OCI-LY3 (cell line): Measurements from ENCODE around the gene PARVA.
A peak's percentile ranks its signal among the peaks of the same experiment; 100 is the strongest.

Experiments
- H2AFZ ChIP-seq: fragments of 200-600, 300-600 bp; shearing (Covaris generic); 2 replicates; pipeline ENCODE4 v1.6.0; 2014; ENCODE audit warnings: antibody characterized with exemption, low read depth, low read length
- H3K27ac ChIP-seq: fragments of 200-600, 300-600 bp; sonication (generic); 2 replicates; pipeline ENCODE4 v1.5.1; 2014; ENCODE audit warnings: mild to moderate bottlenecking, low read length, moderate library complexity, mixed read lengths
- H3K27me3 ChIP-seq: fragments of 200-600, 300-600 bp; sonication (generic); 2 replicates; pipeline ENCODE4 v1.6.1; 2014; ENCODE audit warnings: low read depth, low read length, mixed read lengths
- H3K36me3 ChIP-seq: fragments of 200-600, 300-600 bp; sonication (generic); replicated peaks from 2 replicates; pipeline ENCODE3; 2014; ENCODE audit warnings: low read depth, low read length, mixed read lengths
- H3K4me1 ChIP-seq: fragments of 300-600, 200-600 bp; sonication (generic); 2 replicates; pipeline ENCODE4 v1.6.1; 2014; ENCODE audit warnings: low read length, mixed read lengths
- H3K4me2 ChIP-seq: fragments of 200-600, 300-600 bp; sonication (generic); 2 replicates; pipeline ENCODE4 v1.6.1; 2014; ENCODE audit warnings: low read length, mixed read lengths
- H3K4me3 ChIP-seq: fragments of 300-600, 200-600 bp; sonication (generic); 2 replicates; pipeline ENCODE4 v1.5.1; 2014; ENCODE audit warnings: antibody characterized with exemption, mild to moderate bottlenecking, low read length, moderate library complexity
- H3K79me2 ChIP-seq: fragments of 300-600, 200-600 bp; shearing (Covaris generic); 2 replicates; pipeline ENCODE4 v1.6.1; 2014; ENCODE audit warnings: mild to moderate bottlenecking, low read length, mixed read lengths
- H3K9ac ChIP-seq: fragments of 300-600, 200-600 bp; shearing (Covaris generic); 2 replicates; pipeline ENCODE4 v1.6.0; 2014; ENCODE audit warnings: mild to moderate bottlenecking, low read length, moderate library complexity
- H3K9me3 ChIP-seq: fragments of 200-600, 300-600 bp; shearing (Covaris generic); 2 replicates; pipeline ENCODE4 v1.6.1; 2014; ENCODE audit warnings: low read length, mixed read lengths; ENCODE audit not compliant: insufficient read depth
- H4K20me1 ChIP-seq: fragments of 200-600, 300-600 bp; sonication (generic); 2 replicates; pipeline ENCODE4 v1.6.1; 2016; ENCODE audit warnings: low read length, mixed read lengths; ENCODE audit not compliant: insufficient read depth
- EZH2phosphoT487 ChIP-seq: fragments of 200-600 bp; shearing (Covaris generic); IDR thresholded peaks from 2 replicates; pipeline ENCODE4 v1.6.1; 2018; ENCODE audit warnings: antibody characterized with exemption, mixed run types, low read depth
- TF ChIP-seq, protein P1 (sequence below): fragments of 200-600, 300-600 bp; sonication (generic); IDR thresholded peaks from 2 replicates; pipeline ENCODE4 v1.5.1; 2014; ENCODE audit warnings: antibody characterized with exemption, low read length, low read depth

PARVA gene

DNA sequence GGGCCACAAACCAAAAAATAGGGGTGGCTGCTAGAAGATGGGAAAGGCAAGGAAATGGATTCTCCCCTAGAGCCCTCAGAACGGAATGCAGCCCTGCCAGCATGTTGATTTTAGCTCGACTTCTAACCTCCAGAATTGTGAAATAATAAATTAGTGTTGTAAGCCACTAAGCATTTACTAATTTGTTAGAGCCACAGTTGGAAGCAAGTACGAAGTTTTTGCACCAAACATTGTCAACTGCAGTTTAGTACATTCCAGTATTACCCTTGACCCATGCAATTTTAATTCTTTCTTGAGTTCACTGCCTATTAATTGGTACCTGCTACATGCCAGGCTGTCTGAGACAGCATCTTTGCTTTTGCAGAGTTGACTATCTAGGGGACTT, 32.2 kb downstream of the PARVA start:
- H3K4me3 ChIP-seq: no peak overlapping the region
- H3K9ac ChIP-seq: no peak overlapping the region
- no peaks in the 10 kb centered on the region for H3K36me3 ChIP-seq
- H3K9me3 ChIP-seq: no peaks in the 10 kb centered on the region
- no peak overlapping the region for H3K4me2 ChIP-seq
- no peaks in the 10 kb centered on the region for H3K79me2 ChIP-seq
- no peak overlapping the region for H2AFZ ChIP-seq
- no peaks in the 10 kb centered on the region for H3K4me1 ChIP-seq
- H3K27ac ChIP-seq: no peak overlapping the region
- no peaks in the 10 kb centered on the region for H3K27me3 ChIP-seq
- no peaks in the 10 kb centered on the region for H4K20me1 ChIP-seq
- TF ChIP-seq EZH2phosphoT487: no peak
- TF ChIP-seq, protein P1, sequence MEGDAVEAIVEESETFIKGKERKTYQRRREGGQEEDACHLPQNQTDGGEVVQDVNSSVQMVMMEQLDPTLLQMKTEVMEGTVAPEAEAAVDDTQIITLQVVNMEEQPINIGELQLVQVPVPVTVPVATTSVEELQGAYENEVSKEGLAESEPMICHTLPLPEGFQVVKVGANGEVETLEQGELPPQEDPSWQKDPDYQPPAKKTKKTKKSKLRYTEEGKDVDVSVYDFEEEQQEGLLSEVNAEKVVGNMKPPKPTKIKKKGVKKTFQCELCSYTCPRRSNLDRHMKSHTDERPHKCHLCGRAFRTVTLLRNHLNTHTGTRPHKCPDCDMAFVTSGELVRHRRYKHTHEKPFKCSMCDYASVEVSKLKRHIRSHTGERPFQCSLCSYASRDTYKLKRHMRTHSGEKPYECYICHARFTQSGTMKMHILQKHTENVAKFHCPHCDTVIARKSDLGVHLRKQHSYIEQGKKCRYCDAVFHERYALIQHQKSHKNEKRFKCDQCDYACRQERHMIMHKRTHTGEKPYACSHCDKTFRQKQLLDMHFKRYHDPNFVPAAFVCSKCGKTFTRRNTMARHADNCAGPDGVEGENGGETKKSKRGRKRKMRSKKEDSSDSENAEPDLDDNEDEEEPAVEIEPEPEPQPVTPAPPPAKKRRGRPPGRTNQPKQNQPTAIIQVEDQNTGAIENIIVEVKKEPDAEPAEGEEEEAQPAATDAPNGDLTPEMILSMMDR: no peak

DNA sequence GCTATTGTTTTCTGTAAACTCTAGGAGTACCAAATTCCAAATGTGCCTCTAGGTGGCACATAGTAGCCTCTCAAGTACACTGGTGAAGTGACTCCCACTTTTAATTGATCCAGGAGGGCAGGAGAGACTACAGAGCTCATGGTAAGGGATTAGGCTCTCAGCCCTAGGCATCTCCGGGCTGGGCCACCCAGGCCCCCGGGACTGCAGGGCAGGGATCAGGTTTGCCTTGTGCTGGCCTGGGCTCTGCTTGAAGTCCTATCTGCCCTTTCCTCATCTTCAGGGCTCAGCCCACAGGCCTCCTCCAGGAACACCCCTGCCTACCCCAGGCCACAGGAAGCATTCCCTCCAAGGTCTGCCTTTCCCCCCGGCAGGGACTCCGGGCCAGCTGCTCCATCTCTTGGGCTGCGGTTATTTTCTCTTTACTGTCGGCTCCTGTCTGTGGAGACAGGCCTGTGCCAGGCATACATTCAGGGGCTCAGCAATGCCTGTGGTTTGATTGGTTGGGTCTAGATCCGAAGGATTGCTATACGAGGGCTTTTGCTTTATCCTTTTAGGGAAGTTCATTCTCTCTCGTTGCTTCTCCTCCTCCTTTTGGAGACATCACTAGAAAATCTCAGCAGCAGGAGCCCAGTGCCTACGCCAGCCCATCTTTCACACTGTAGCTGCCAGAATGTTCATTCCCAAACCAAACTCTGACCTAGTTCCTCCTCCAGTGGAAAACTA, 32.8 kb downstream of the PARVA start:
- H3K79me2 ChIP-seq: no peaks in the 10 kb centered on the region
- H3K4me3 ChIP-seq: no peak overlapping the region
- H3K27ac ChIP-seq: no peak overlapping the region
- no peak overlapping the region for H2AFZ ChIP-seq
- no peaks in the 10 kb centered on the region for H3K27me3 ChIP-seq
- no peaks in the 10 kb centered on the region for H4K20me1 ChIP-seq
- no peaks in the 10 kb centered on the region for H3K4me1 ChIP-seq
- no peak overlapping the region for H3K9ac ChIP-seq
- TF ChIP-seq, protein P1: peak; percentile 19; the same call in 1 of the 2 replicates
- TF ChIP-seq EZH2phosphoT487: no peak
- H3K4me2 ChIP-seq: no peak overlapping the region
- no peaks in the 10 kb centered on the region for H3K9me3 ChIP-seq
- H3K36me3 ChIP-seq: no peaks in the 10 kb centered on the region

DNA sequence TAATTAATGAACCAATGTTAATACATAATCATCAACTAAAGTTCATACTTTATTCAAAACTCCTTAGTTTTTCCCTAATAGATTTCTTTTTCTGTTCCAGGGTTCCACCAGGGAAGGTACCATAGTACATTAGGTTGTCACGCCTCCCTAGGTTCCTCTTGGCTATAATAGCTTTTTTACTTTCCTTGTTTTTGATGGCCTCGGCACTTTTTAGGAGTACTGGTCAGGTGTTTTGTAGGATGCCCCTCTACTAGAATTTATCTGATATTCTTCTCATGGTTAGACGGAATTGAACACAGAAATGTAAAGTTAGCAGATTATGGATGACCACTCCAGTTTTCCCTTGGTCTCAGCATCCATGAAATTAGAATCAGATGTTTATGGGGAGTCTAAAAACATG, 34.0 kb downstream of the PARVA start:
- Histone ChIP-seq H3K79me2 (no peaks in the 10 kb centered on the region), H3K4me2 (no peak overlapping the region), H4K20me1 (no peaks in the 10 kb centered on the region), H3K4me1 (no peaks in the 10 kb centered on the region), H3K4me3 (no peak overlapping the region), H3K9me3 (no peaks in the 10 kb centered on the region), H3K27me3 (no peaks in the 10 kb centered on the region), H2AFZ (no peak overlapping the region), H3K36me3 (no peaks in the 10 kb centered on the region), H3K27ac (no peak overlapping the region), H3K9ac (no peak overlapping the region)
- TF ChIP-seq EZH2phosphoT487: no peak
- TF ChIP-seq, protein P1: no peak

DNA sequence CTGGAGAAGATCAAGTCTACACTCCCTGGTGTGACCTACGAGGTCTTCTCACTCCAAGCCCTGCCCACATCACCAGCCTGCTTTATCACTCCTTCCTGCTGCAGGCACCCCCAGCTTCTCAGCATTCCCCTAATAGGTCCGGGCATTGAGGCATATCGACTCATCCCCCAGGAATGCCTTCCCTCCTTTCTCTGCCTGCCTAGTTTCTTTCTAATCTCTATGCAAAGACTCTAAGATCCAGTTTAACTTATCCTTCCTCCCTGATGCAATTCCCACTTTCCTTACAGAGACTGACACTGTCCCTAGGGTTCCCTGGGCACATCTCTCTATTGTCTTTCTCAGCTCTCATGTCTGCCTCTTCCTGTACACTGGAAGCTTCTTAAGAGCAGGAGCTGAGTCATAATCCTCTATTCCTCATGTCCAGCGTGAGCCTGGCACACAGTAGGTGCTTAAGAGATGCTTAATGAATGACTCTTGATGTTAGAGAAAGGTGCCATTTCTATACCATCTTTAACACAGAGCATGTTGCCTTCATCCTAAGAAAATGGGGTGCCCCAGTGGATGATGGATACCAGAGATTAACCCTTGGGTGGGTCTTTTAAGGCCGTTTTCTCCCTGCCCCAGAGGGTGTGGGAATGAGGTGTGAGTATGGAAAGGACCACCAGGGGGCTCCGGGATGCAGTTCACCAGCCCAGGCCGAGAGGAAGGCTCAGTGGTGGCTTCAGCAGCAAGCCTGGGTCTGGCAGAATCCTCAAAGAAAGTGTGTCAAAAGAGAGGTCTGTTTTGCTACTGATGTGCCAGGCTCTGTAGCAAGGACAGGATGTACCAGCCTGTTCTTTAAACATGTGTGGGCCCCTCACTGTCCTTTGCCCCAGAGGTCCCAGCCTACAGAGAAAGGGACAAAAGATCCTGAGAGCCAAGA, 34.7 kb downstream of the PARVA start:
- H3K36me3 ChIP-seq: no peaks in the 10 kb centered on the region

More for the DNA sequence above, 34.7 kb downstream of the PARVA start:
- no peak for TF ChIP-seq EZH2phosphoT487
- TF ChIP-seq, protein P1: peak; percentile 61
- Histone ChIP-seq H3K4me1 (no peaks in the 10 kb centered on the region), H3K27me3 (no peaks in the 10 kb centered on the region), H3K4me2 (no peak overlapping the region), H3K79me2 (no peaks in the 10 kb centered on the region), H3K9ac (no peak overlapping the region), H4K20me1 (no peaks in the 10 kb centered on the region), H3K9me3 (no peaks in the 10 kb centered on the region), H3K27ac (no peak overlapping the region), H2AFZ (no peak overlapping the region), H3K4me3 (no peak overlapping the region)
